Measurements from ENCODE around the gene SLC15A1.

SLC15A1 gene

DNA sequence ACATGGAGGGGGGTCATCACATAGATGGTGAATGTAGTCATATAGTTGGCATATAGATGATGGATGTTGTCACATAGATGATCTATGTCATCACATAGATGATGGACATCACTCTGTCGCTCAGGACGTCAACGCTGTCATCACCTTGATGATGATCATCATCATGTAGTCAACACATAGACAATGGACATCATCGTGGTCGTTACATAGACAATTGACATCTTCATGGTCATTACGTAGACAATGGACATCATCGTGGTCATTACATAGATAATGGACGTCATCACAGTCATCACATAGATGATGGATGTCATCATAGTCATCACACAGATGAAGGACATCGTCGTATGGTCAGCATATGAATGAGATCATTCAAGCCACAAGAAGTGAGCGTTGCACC, 28.6 kb upstream of the SLC15A1 start:
- H3K36me3 ChIP-seq (ENCODE audit: control insufficient read depth, insufficient read depth, low read length): no peaks in the 10 kb centered on the region
- H3K27me3 ChIP-seq (replicated peaks; ENCODE audit: control insufficient read depth, insufficient read depth, low read length): no peaks in the 10 kb centered on the region; the same call in 1 of the 2 replicates
- DNase-seq (ENCODE audit: extremely low read depth, insufficient read length): no peak
- no peak overlapping the region for H3K4me3 ChIP-seq (replicated peaks; ENCODE audit: low read depth, low read length)
- TF ChIP-seq, protein P1, sequence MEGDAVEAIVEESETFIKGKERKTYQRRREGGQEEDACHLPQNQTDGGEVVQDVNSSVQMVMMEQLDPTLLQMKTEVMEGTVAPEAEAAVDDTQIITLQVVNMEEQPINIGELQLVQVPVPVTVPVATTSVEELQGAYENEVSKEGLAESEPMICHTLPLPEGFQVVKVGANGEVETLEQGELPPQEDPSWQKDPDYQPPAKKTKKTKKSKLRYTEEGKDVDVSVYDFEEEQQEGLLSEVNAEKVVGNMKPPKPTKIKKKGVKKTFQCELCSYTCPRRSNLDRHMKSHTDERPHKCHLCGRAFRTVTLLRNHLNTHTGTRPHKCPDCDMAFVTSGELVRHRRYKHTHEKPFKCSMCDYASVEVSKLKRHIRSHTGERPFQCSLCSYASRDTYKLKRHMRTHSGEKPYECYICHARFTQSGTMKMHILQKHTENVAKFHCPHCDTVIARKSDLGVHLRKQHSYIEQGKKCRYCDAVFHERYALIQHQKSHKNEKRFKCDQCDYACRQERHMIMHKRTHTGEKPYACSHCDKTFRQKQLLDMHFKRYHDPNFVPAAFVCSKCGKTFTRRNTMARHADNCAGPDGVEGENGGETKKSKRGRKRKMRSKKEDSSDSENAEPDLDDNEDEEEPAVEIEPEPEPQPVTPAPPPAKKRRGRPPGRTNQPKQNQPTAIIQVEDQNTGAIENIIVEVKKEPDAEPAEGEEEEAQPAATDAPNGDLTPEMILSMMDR (IDR thresholded peaks at IDR 0.05; ENCODE audit: insufficient read depth, low read length, poor library complexity, severe bottlenecking): no peak

DNA sequence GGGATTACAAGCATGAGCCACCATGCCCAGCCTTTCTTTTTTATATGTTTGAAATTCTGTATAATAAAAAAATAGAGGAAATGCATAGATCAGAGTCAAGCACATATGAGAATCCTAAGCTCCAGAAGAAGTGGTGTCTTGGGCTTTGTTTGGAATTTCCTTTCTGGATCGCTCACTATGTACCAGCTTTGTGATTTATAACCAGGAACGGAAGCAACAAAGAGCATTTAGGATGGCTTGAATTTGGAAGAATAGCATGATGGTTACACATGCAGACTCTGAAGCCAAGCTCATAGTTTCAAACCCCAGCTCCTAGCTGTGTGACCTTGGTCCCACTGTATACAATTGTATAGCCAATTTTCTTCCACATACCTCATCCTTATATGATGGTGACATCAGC, 28.0 kb upstream of the SLC15A1 start:
- TF ChIP-seq, protein P1 (IDR thresholded peaks at IDR 0.05; ENCODE audit: insufficient read depth, low read length, poor library complexity, severe bottlenecking): no peak
- H3K4me3 ChIP-seq (replicated peaks; ENCODE audit: low read depth, low read length): no peak overlapping the region

DNA sequence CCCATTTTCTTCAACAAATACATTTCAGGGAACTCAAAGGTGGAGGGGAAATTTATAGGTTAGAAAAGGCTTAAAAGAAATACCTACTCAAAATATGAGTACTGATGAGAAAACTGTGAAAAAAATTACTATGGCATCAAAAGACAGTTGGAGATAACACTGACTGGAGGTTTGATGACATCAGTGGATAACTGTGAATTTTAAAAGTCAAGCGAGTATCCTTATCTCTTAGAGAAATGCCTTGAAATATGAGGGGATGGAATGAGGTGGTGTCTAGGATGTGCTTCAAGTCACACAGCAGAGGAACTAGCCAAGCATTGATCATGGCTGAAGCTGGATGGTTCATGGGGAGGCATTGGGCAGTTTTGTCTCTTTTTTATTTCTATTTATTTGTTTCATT, 27.2 kb upstream of the SLC15A1 start:
- no peaks in the 10 kb centered on the region; the same call in 1 of the 2 replicates for H3K27me3 ChIP-seq (replicated peaks; ENCODE audit: control insufficient read depth, insufficient read depth, low read length)
- H3K4me3 ChIP-seq (replicated peaks; ENCODE audit: low read depth, low read length): no peak overlapping the region
- no peak for DNase-seq (ENCODE audit: extremely low read depth, insufficient read length)
- TF ChIP-seq, protein P1 (IDR thresholded peaks at IDR 0.05; ENCODE audit: insufficient read depth, low read length, poor library complexity, severe bottlenecking): no peak
- H3K36me3 ChIP-seq (ENCODE audit: control insufficient read depth, insufficient read depth, low read length): no peaks in the 10 kb centered on the region

More for the DNA sequence above, 28.0 kb upstream of the SLC15A1 start:
- DNase-seq (ENCODE audit: extremely low read depth, insufficient read length): no peak
- H3K27me3 ChIP-seq (replicated peaks; ENCODE audit: control insufficient read depth, insufficient read depth, low read length): no peaks in the 10 kb centered on the region; the same call in 1 of the 2 replicates
- no peaks in the 10 kb centered on the region for H3K36me3 ChIP-seq (ENCODE audit: control insufficient read depth, insufficient read depth, low read length)

DNA sequence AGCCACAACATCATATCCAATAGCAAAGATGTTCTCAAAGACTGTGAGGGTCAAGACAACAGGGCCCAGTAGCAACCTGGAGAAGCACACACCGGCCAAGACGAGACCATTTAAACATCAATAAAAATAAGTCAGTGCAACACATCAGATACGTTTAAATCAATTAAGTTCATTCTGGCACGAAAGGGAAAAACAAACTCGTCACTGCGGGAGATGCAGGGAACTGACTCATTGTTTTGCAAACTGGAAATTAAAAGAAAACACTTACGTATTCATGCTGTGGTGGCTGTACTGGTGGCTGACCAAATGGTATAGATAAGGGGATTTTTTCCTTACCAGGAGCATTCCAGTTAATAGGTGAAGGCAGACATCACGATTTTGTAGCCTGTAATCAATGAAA, 26.3 kb upstream of the SLC15A1 start:
- Histone ChIP-seq H3K36me3 (ENCODE audit: control insufficient read depth, insufficient read depth, low read length) (no peaks in the 10 kb centered on the region), H3K27me3 (replicated peaks; ENCODE audit: control insufficient read depth, insufficient read depth, low read length) (no peaks in the 10 kb centered on the region; the same call in 1 of the 2 replicates), H3K4me3 (replicated peaks; ENCODE audit: low read depth, low read length) (no peak overlapping the region)
- DNase-seq (ENCODE audit: extremely low read depth, insufficient read length): no peak
- TF ChIP-seq, protein P1 (IDR thresholded peaks at IDR 0.05; ENCODE audit: insufficient read depth, low read length, poor library complexity, severe bottlenecking): no peak

DNA sequence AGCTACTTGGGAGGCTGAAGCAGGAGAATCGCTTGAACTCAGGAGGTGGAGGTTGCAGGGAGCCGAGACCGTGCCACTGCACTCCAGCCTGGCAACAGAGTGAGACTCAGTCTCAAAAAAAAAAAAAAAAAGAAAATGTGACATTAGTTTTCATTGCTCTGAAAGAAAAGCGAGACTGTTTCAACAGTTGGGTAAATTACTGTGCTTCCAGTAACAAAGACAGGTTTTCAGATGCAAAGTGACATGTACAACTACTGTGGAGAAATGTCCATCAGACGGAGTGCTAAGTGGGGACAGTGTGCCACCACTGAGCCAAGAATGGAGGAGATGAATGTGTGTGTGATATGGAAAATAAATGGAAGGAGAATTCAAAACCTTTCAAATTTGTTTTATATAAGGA, 24.2 kb upstream of the SLC15A1 start:
- DNase-seq (ENCODE audit: extremely low read depth, insufficient read length): no peak
- no peak overlapping the region for H3K4me3 ChIP-seq (replicated peaks; ENCODE audit: low read depth, low read length)

More for the DNA sequence above, 24.2 kb upstream of the SLC15A1 start:
- TF ChIP-seq, protein P1 (IDR thresholded peaks at IDR 0.05; ENCODE audit: insufficient read depth, low read length, poor library complexity, severe bottlenecking): no peak
- no peaks in the 10 kb centered on the region for H3K36me3 ChIP-seq (ENCODE audit: control insufficient read depth, insufficient read depth, low read length)
- H3K27me3 ChIP-seq (replicated peaks; ENCODE audit: control insufficient read depth, insufficient read depth, low read length): no peaks in the 10 kb centered on the region; the same call in 1 of the 2 replicates

Measured in GM06990 (cell line).